T-helper 17 cell (primary cell): ENCODE data around the gene CPLANE2. TPM values are rescaled to one million over a fixed set of nuclear protein-coding genes. Genes with fewer than 3 reads are reported as not detected.

Source experiments
- ATAC-seq: fragments of 150-1000 bp; cut with Tn5 transposase; 2 replicates; pipeline ENCODE4 v1.10.0; 2021; ENCODE audit warnings: mild to moderate bottlenecking, moderate library complexity
- DNase-seq, 3 donors: peaks; one replicate each; pipeline versions ENCODE4 v3.0.0 to v3.0.0-alpha.2; 2020 to 2021
- H3K9me3 ChIP-seq: one replicate; pipeline ENCODE4 v1.7.0; 2013; ENCODE audit warnings: low read length, mild to moderate bottlenecking; ENCODE audit not compliant: control insufficient read depth, poor library complexity, severe bottlenecking
- H3K27ac Mint-ChIP-seq: one replicate; pipeline ENCODE4 v1.8.0; 2022; ENCODE audit warnings: mild to moderate bottlenecking, moderate library complexity, mixed read lengths
- H3K27me3 Mint-ChIP-seq: one replicate; pipeline ENCODE4 v1.8.0; 2022; ENCODE audit warnings: mixed read lengths
- H3K36me3 Mint-ChIP-seq: one replicate; pipeline ENCODE4 v1.8.0; 2022; ENCODE audit warnings: low read depth, mixed read lengths
- H3K4me1 Mint-ChIP-seq: one replicate; pipeline ENCODE4 v1.8.0; 2022; ENCODE audit warnings: mild to moderate bottlenecking, mixed read lengths
- H3K4me3 Mint-ChIP-seq: one replicate; pipeline ENCODE4 v1.8.0; 2022; ENCODE audit warnings: mild to moderate bottlenecking, moderate library complexity, mixed read lengths
- total RNA-seq, 4 donors: library from RNA in 2 of 4; stranded (reverse) in 2 of 4; gene quantifications; one replicate each; pipeline ENCODE4 v1.2.3 and lab custom pipeline; 2022 to 2026

CPLANE2 gene
- 1 to 10 TPM; 4.3 to 6.9 TPM for total RNA-seq
- 3.1 to 5.9 reads per million in 2 donors for total RNA-seq (lab: John Stamatoyannopoulos, UW)

- Mint-ChIP-seq H3K4me3 (peak within 1 kb of the TSS; percentile 93), H3K27me3 (no peaks in the 10 kb centered on the region), H3K4me1 (peaks cover 18% of the 10 kb centered on the region), H3K27ac (peak within 1 kb of the TSS; percentile 91), H3K36me3 (no peaks in the 10 kb centered on the region)
- ATAC-seq (peak; percentile 86), DNase-seq (peak; percentile 93 to 95 (median 93))
- no peaks in the 10 kb centered on the region for H3K9me3 ChIP-seq
Observed at GRCh38 chr1:16236511-16237342, at the start of gene CPLANE2. CPLANE2 (minus strand) TSS chr1:16237183; CDS start chr1:16236742, 441 bp downstream.

GRCh38 chr1:16286122-16286521, 49.1 kb upstream of the CPLANE2 start:
- H3K27me3 Mint-ChIP-seq, result no peaks in the 10 kb centered on the region
- H3K36me3 Mint-ChIP-seq, result no peaks in the 10 kb centered on the region
- H3K9me3 ChIP-seq, result no peaks in the 10 kb centered on the region
- peaks cover 13% of the 10 kb centered on the region for H3K4me1 Mint-ChIP-seq
- ATAC-seq (no peak), DNase-seq (no peak)
- no peak overlapping the region for H3K27ac Mint-ChIP-seq
- H3K4me3 Mint-ChIP-seq, result no peak overlapping the region

GRCh38 chr1:16281765-16282164, 44.8 kb upstream of the CPLANE2 start:
- H3K36me3 Mint-ChIP-seq, result no peaks in the 10 kb centered on the region
- no peak for DNase-seq
- H3K27me3 Mint-ChIP-seq, result no peaks in the 10 kb centered on the region
- H3K27ac Mint-ChIP-seq, result no peak overlapping the region
- peaks cover 9% of the 10 kb centered on the region for H3K4me1 Mint-ChIP-seq
- no peak overlapping the region for H3K4me3 Mint-ChIP-seq
- no peak for ATAC-seq
- H3K9me3 ChIP-seq, result no peaks in the 10 kb centered on the region

GRCh38 chr1:16279186-16279585, 42.2 kb upstream of the CPLANE2 start:
- peak overlapping the region; percentile 27 for H3K27ac Mint-ChIP-seq
- ATAC-seq, result no peak
- no peak overlapping the region for H3K4me3 Mint-ChIP-seq

GRCh38 chr1:16276302-16277030, 39.5 kb upstream of the CPLANE2 start:
- H3K9me3 ChIP-seq, result no peaks in the 10 kb centered on the region
- Mint-ChIP-seq H3K27me3 (no peaks in the 10 kb centered on the region), H3K27ac (peak overlapping the region; percentile 43), H3K4me3 (no peak overlapping the region), H3K36me3 (peaks cover 1% of the 10 kb centered on the region), H3K4me1 (peaks cover 20% of the 10 kb centered on the region)
- ATAC-seq (no peak), DNase-seq (no peak)

More at GRCh38 chr1:16279186-16279585, 42.2 kb upstream of the CPLANE2 start:
- H3K36me3 Mint-ChIP-seq, result no peaks in the 10 kb centered on the region
- no peaks in the 10 kb centered on the region for H3K27me3 Mint-ChIP-seq
- no peak for DNase-seq
- no peaks in the 10 kb centered on the region for H3K9me3 ChIP-seq
- peaks cover 11% of the 10 kb centered on the region for H3K4me1 Mint-ChIP-seq

- no peaks in the 10 kb centered on the region for H3K27me3 Mint-ChIP-seq
Observed at GRCh38 chr1:16275591-16275990, 38.6 kb upstream of the CPLANE2 start.

GRCh38 chr1:16267690-16268180, 30.8 kb upstream of the CPLANE2 start:
- no peaks in the 10 kb centered on the region for H3K27me3 Mint-ChIP-seq
- peaks cover 28% of the 10 kb centered on the region for H3K4me1 Mint-ChIP-seq
- H3K4me3 Mint-ChIP-seq, result no peak overlapping the region
- no peak for ATAC-seq
- H3K27ac Mint-ChIP-seq, result peak overlapping the region; percentile 32
- peaks cover 4% of the 10 kb centered on the region for H3K36me3 Mint-ChIP-seq
- no peaks in the 10 kb centered on the region for H3K9me3 ChIP-seq
- no peak for DNase-seq

More at GRCh38 chr1:16275591-16275990, 38.6 kb upstream of the CPLANE2 start:
- no peaks in the 10 kb centered on the region for H3K9me3 ChIP-seq
- no peak for ATAC-seq
- Mint-ChIP-seq H3K4me3 (no peak overlapping the region), H3K4me1 (peaks cover 25% of the 10 kb centered on the region), H3K27ac (no peak overlapping the region), H3K36me3 (peaks cover 4% of the 10 kb centered on the region)
- no peak for DNase-seq

GRCh38 chr1:16266411-16267118, 29.6 kb upstream of the CPLANE2 start:
- no peak for DNase-seq
- H3K4me1 Mint-ChIP-seq, result peaks cover 25% of the 10 kb centered on the region
- no peaks in the 10 kb centered on the region for H3K9me3 ChIP-seq
- H3K36me3 Mint-ChIP-seq, result peaks cover 4% of the 10 kb centered on the region
- ATAC-seq, result no peak
- H3K27ac Mint-ChIP-seq, result peak overlapping the region; percentile 45
- H3K27me3 Mint-ChIP-seq, result no peaks in the 10 kb centered on the region
- no peak overlapping the region for H3K4me3 Mint-ChIP-seq

GRCh38 chr1:16262067-16262466, 25.1 kb upstream of the CPLANE2 start:
- Mint-ChIP-seq H3K4me3 (no peak overlapping the region), H3K27ac (peak overlapping the region; percentile 14), H3K36me3 (no peaks in the 10 kb centered on the region), H3K27me3 (no peaks in the 10 kb centered on the region), H3K4me1 (peaks cover 10% of the 10 kb centered on the region)
- DNase-seq, result no peak
- H3K9me3 ChIP-seq, result no peaks in the 10 kb centered on the region
- ATAC-seq, result no peak

- Mint-ChIP-seq H3K36me3 (peaks cover 4% of the 10 kb centered on the region), H3K4me1 (peaks cover 6% of the 10 kb centered on the region), H3K27me3 (no peaks in the 10 kb centered on the region), H3K27ac (peak overlapping the region; percentile 14), H3K4me3 (no peak overlapping the region)
- DNase-seq (no peak), ATAC-seq (no peak)
- no peaks in the 10 kb centered on the region for H3K9me3 ChIP-seq
Observed at GRCh38 chr1:16260814-16261213, 23.8 kb upstream of the CPLANE2 start.

- Mint-ChIP-seq H3K4me1 (peaks cover 3% of the 10 kb centered on the region), H3K27me3 (no peaks in the 10 kb centered on the region), H3K4me3 (no peak overlapping the region), H3K27ac (no peak overlapping the region), H3K36me3 (peaks cover 5% of the 10 kb centered on the region)
- no peak for DNase-seq
- H3K9me3 ChIP-seq, result no peaks in the 10 kb centered on the region
- no peak for ATAC-seq
Observed at GRCh38 chr1:16258591-16259135, 21.7 kb upstream of the CPLANE2 start.

GRCh38 chr1:16257968-16258367, 21.0 kb upstream of the CPLANE2 start:
- no peak overlapping the region for H3K4me3 Mint-ChIP-seq
- peak overlapping the region; percentile 67 for H3K27ac Mint-ChIP-seq
- no peak for ATAC-seq
- no peak for DNase-seq
- H3K27me3 Mint-ChIP-seq, result no peaks in the 10 kb centered on the region
- H3K9me3 ChIP-seq, result no peaks in the 10 kb centered on the region
- peaks cover 5% of the 10 kb centered on the region for H3K36me3 Mint-ChIP-seq
- H3K4me1 Mint-ChIP-seq, result peaks cover 3% of the 10 kb centered on the region
